ENCODE data around the gene HSPB8.
A peak's percentile ranks its signal among the peaks of the same experiment; 100 is the strongest.

The HSPB8 gene, protein sequence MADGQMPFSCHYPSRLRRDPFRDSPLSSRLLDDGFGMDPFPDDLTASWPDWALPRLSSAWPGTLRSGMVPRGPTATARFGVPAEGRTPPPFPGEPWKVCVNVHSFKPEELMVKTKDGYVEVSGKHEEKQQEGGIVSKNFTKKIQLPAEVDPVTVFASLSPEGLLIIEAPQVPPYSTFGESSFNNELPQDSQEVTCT

DNA sequence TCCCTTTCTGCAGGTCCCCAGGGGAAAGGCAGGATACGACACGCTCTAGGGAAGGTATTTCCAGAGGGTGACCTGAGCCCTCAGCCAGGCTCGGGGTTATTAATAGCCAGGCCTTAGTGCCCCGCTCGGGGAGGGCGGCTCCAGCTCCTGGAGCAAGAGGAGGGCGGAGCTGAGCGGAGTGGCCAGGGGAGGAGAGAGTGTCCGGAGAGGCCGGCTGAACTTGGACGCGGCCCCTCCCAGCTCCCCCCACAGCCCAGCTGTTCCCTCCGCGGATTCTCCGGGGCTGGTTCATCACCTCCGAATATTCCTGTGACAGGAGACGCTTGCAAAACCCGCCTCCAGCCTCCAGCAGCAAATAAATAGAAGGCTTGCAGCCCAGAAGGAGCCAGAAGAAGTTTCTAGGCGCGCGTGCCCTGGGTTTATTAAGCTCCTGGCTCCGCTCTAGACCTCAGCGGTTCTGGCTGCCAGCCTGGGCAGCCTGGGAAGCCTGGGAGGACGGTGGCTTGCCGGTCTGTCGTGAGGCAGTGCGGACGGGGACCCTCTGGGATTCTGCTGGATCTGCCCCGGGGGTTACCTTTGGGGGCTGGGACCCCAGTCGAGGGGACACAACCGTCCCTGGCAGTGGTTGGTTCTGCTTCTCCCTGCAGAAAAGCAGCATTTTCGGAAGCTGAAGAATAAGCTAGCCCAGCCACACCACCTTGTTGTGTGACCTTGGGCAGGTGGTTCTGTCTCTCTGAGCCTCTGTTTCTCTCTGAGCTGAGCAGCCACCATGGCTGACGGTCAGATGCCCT lies at the start of gene HSPB8:
Gene HSPB8, plus strand, starts transcription at position 388 of the 791 bp plus-strand sequence. Its CDS starts 382 bp downstream, at position 770.
- peak; percentile 13 to 23 for DNase-seq (ENCODE audit: low read depth in 2 of 2)

DNA sequence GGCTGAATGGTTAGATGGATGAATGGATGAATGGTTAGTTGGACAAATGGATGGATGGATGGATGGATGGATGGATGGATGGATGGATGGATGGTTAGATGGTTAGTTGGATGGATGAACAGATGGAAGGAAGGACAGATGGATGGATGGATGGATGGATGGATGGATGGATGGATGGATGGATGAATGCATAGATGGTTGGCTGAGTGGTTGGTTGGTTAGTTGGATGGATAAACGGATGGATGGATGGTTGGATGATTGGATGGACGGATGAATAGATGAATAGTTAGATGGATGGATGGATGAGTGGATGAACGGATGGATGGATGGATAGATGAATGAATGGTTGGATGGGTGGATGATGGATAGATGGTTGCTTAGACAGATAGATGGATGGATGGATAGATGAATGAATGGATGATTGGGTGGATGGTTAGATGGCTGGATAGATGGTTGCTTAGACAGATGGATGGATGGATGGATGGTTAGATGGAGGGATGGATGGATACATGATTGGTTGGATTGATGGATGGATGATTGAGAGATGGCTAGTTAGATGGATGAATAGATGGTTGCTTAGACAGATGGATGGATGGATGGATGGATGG lies 48.8 kb upstream of the HSPB8 start:
- no peak for DNase-seq (ENCODE audit: low read depth in 2 of 2)

DNA sequence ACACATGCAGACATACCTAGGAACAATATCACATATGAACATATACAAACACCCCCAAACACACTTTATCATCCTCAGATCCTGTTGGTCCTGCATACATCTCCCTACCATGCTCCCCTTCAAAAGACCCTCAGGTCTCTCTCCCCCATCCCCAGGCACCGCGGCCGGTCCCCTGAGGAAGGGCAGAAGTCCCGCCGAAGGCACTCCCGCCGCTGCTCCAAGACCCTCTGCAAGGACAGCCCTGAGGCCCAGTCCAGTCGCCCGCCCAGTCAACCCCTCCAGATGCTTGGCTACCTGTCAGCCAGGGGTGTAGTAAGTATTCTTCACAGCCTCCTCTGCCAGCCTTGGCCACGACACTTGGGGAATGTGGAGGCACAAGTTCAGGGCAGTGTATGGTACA lies 48.2 kb upstream of the HSPB8 start:
- DNase-seq (ENCODE audit: low read depth in 2 of 2) = no peak

- DNase-seq (ENCODE audit: low read depth in 2 of 2) = no peak
Observed at GRCh38 chr12:119134284-119135072, 44.3 kb upstream of the HSPB8 start.

DNA sequence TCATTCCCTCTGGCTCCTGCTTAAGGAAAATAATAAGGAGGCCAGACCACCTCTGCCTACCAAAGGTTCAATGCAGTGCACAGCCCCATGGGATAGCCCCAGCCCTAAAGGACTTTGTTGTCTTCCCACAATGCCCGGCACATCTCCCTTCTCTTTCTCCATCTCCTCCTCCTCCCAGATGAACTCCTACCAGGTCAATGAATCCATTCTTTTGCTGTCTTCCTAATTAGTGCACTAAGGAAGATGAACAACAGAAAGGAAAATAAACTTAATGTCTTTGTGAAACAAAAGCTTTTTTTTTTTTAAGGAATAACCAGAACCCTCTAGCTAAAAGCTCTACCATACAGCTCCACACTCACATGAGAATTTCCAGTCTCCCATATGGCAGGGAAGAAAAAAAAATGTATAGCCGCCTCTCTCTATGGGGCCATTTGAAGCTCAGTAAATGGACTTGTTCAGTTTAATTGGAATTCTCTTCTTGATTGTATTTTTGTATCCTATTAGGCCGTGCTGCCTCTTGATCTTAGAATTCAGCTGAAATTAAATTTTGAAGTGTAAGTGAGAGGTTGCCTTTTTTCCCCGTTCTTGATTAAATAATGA lies 41.8 kb upstream of the HSPB8 start:
- DNase-seq (ENCODE audit: low read depth in 2 of 2) = no peak

DNA sequence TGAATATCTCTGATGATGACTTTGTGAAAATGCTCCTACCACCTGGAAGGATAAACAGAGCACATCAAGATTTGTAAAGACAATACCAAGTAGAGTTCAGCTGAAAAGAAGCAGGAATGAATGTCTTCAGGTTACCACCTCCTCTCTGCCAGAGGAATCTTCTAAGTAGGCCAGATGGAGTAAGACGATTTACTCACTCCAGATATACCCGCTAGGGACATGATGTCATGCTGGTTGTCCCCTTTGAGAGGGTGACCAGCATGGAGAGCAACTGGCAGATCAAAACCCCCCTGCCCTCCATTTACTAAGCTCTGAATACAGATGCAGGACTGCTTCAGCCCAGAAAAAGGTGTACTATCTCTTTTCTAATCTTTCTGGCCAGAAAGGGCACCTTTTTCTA lies 39.3 kb upstream of the HSPB8 start:
- DNase-seq (ENCODE audit: low read depth in 2 of 2) = no peak

GRCh38 chr12:119145367-119145766 lies 33.4 kb upstream of the HSPB8 start:
- DNase-seq (ENCODE audit: low read depth in 2 of 2) = no peak

- no peak for DNase-seq (ENCODE audit: low read depth in 2 of 2)
Observed at GRCh38 chr12:119147847-119148448, 30.8 kb upstream of the HSPB8 start.

DNA sequence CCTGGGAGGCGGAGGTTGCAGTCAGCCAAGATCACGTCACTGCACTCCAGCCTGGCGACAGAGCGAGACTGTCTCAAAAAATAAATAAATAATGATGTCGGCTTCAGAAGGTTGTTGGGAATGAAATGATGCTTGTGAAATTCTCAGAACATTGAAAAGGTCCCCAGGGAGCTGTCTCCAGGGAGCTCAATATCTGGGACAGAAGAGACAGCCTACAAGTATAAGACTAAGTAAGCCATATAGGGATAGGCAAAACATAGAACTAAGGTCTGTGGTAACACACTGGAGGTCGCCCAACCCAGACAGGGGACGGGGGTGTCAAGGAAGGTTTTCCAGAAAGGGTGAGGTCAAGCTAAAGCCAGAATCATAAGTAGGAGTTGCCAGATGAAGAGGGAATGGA lies 29.5 kb upstream of the HSPB8 start:
- no peak for DNase-seq (ENCODE audit: low read depth in 2 of 2)

DNA sequence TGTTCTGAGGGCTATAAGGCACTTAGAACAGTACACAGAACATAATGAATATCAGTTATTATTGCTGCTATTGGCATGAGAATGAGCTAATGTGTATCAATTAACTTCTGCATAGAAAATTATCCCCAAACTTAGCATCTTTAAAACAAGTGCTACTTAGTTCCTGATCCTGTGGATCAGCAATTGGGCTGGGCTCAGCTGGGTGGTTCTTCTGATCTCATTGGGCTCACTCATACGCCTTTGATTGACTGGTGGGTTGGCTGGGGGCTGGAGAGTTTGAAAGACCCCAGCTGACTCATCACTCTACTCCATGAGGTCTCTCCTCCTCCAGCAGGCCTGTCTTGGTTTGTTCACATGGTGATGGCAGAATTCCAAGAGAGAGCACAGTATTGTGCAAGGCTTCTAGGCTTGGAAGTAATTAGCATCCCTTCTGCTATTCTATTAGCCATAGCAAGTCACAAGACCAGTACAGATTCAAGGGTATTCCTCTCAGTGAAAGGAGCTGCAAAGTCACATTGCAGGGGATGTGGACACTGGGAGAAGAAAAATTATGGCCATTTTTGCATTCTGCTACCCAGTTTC lies 27.2 kb upstream of the HSPB8 start:
- DNase-seq (ENCODE audit: low read depth in 2 of 2) = no peak

- DNase-seq (ENCODE audit: low read depth in 2 of 2) = no peak
Observed at GRCh38 chr12:119153477-119154434, 25.0 kb upstream of the HSPB8 start.

GRCh38 chr12:119154435-119154818 lies 24.3 kb upstream of the HSPB8 start:
- no peak for DNase-seq (ENCODE audit: low read depth in 2 of 2)

DNA sequence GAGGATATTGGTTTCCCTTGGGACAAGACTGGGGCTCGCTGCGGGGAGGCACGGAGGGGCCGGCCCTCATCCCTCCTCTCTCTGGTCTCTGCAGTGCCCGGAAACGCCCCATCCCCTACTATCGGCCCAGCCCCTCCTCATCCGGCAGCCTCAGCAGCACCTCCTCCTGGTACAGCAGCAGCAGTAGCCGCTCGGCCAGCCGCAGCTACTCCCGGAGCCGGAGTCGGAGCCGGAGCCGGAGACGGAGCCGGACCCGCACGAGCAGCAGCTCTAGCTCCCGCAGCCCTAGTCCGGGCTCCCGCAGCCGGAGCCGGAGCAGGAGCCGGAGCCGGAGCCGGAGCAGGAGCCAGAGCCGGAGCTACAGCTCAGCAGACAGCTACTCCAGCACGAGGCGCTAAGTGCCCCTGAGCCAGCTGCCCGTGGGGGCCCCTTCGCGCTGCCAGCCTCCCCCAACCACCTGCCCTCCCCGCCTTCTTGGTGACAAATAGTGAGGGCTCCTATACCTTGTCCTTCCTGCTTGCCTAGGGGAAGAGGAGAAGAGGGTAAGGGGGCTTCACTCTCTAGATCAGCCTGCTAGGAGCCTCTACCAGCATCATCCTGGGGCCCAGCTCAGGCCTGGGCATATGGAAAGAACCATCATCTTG lies 22.2 kb upstream of the HSPB8 start:
- DNase-seq (ENCODE audit: low read depth in 2 of 2) = no peak

GRCh38 chr12:119157528-119157927 lies 21.2 kb upstream of the HSPB8 start:
- DNase-seq (ENCODE audit: low read depth in 2 of 2) = no peak

GRCh38 chr12:119157978-119158377 lies 20.8 kb upstream of the HSPB8 start:
- no peak for DNase-seq (ENCODE audit: low read depth in 2 of 2)

GRCh38 chr12:119158402-119158801 lies 20.3 kb upstream of the HSPB8 start:
- DNase-seq (ENCODE audit: low read depth in 2 of 2) = no peak

GRCh38 chr12:119159844-119160243 lies 18.9 kb upstream of the HSPB8 start:
- no peak for DNase-seq (ENCODE audit: low read depth in 2 of 2)

- DNase-seq (ENCODE audit: low read depth in 2 of 2) = no peak
Observed at GRCh38 chr12:119167902-119168301, 10.8 kb upstream of the HSPB8 start.

DNA sequence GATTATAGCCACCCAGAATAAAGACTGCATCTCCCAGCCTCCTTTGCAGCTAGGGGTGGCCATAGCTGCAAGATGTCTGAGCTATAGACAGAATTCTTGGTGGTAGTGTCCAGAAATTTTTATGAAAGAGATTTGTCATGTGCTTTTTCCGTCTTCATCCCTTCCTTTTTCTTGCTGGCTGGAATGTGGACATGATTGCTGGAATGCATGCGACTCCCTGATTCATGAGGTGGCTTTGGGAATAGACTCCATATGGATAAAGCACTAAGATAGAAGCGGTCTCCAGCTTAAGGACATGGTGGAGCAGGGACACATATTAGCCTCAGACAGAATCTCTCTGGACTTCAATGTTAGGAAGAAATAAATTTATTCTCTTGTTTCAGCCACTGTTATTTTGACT lies 10.0 kb upstream of the HSPB8 start:
- DNase-seq (ENCODE audit: low read depth in 2 of 2) = no peak

Data from fibroblast of skin of left quadriceps (primary cell).